HUES6 (cell line): ENCODE data around the gene ZMIZ1.

Source experiments
- H3K27ac ChIP-seq: 2 replicates; pipeline ENCODE4 v1.7.0; 2013; ENCODE audit warnings: low read depth, mild to moderate bottlenecking, low read length, inconsistent platforms
- H3K27me3 ChIP-seq: 2 replicates; pipeline ENCODE4 v1.6.1; 2013; ENCODE audit warnings: low read length; ENCODE audit not compliant: control insufficient read depth, insufficient read depth
- H3K36me3 ChIP-seq: 2 replicates; pipeline ENCODE4 v1.6.1; 2013; ENCODE audit warnings: low read length; ENCODE audit not compliant: control insufficient read depth, insufficient read depth
- H3K4me1 ChIP-seq: 2 replicates; pipeline ENCODE4 v1.6.1; 2013; ENCODE audit warnings: low read length; ENCODE audit not compliant: control insufficient read depth, insufficient read depth
- H3K4me3 ChIP-seq: 2 replicates; pipeline ENCODE4 v1.5.1; 2013; ENCODE audit warnings: low read depth, low read length
- H3K9ac ChIP-seq: one replicate; pipeline ENCODE4 v1.6.1; 2013; ENCODE audit warnings: mild to moderate bottlenecking, low read length
- H3K9me3 ChIP-seq: 2 replicates; pipeline ENCODE4 v1.6.1; 2013; ENCODE audit warnings: low read depth, low read length; ENCODE audit not compliant: control insufficient read depth, insufficient read depth

Gene ZMIZ1

DNA sequence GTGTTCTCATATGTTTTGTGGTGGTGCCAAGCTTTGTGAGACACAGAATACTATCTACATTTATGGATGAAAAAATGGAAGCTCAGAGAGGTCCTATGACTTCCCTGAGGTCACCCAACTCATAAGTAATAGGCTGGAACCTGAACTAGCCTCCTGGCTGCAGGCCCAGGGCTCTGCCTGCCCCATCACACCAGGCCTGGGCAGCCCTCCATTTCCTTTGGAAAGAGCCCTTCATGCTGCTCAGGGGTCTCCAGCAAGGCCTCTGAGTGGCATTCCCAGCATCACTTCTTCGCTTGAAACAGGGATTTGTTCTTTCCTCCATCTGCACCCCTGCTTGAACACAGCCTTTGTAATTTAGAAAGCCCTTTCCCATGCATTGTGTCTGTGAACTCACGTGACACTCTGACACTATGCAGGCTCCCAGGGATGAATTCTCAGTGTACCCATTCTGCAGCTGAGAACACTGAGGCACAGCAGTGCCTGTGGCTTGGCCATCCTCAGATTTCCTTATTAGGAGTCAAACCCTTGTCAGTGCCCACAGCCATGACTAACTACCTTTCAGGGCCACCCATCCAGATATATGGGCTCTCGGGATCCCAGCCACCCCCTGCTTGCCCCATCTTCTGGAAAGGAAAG, 150.7 kb downstream of the ZMIZ1 start:
- Histone ChIP-seq H3K9ac (no peak overlapping the region), H3K27ac (no peak overlapping the region), H3K9me3 (no peaks in the 10 kb centered on the region), H3K27me3 (no peaks in the 10 kb centered on the region), H3K36me3 (peaks cover 24% of the 10 kb centered on the region), H3K4me3 (no peak overlapping the region), H3K4me1 (peaks cover 45% of the 10 kb centered on the region)

DNA sequence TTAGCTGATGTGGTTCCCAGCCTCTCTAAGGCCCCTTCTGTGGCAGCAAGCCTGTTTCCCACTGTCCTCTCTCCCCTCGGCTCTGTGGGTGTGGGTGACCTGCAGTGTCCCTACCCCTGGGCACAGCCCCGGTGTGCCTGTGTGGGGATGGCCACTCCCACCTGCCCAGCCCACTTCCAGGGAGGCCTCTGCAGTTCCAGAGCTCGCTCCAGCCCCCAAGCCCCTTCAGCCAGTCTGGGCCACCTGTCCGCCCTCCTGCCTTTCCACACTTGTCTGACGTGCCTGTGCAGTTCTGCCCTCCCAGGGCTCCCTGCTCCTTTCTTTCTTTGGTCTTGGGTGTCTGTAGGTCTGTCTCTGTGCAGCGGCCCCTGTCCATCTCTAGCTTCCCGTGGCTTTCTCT, 151.5 kb downstream of the ZMIZ1 start:
- Histone ChIP-seq H3K9me3 (no peaks in the 10 kb centered on the region), H3K36me3 (peaks cover 19% of the 10 kb centered on the region), H3K4me3 (no peak overlapping the region), H3K27ac (no peak overlapping the region), H3K27me3 (no peaks in the 10 kb centered on the region), H3K9ac (no peak overlapping the region), H3K4me1 (peaks cover 49% of the 10 kb centered on the region)

DNA sequence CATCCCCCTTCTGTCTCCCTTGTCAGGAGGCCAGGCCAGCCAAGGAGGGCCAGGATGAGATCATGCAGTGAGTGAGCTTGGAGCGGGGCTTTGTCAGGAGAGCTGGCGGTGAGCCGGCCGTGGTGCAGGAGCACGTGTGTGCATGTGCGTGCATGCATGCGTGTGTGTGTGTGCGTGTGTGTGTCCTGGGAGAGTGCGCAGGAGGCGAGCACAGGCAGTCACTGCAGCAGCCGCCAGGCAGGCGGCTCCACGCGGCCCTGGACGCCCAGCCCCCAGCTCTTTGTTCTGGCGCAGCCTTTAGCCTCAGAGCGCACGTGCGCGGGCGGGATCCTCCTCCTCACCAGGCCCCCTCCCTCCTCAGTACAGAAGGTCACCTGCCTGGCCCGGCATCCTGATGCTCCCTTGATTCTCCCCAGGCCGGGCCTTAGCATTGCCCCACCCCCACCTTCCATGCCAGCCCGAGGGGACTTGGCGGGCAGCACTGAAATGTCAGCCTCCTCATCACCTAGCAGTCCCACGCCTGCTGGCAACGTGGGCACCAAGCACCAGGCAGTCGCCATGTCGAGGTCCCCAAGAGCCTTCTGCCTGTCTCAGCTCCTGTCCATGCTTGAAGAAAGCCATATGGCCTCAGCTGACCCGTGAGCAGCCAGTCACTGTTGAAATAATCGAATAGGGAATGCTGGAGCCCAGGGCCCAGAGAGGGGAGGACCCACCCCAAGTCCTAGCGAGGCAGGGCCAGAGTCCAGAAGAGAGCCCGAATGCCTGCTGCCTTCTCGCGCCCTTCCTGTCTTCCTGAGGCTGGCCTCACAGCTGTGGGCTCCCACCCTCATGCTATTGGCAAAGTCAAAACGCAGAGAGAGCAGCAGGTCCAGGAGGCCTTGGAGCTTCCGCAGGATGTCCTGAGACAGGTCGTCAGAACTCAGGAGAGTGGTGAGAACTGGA, 152.6 kb downstream of the ZMIZ1 start:
- peaks cover 11% of the 10 kb centered on the region for H3K36me3 ChIP-seq
- no peak overlapping the region for H3K27ac ChIP-seq
- no peak overlapping the region; the same call in 1 of the 2 replicates for H3K4me3 ChIP-seq
- no peaks in the 10 kb centered on the region for H3K27me3 ChIP-seq
- H3K9ac ChIP-seq = no peak overlapping the region
- H3K9me3 ChIP-seq = no peaks in the 10 kb centered on the region
- peaks cover 49% of the 10 kb centered on the region for H3K4me1 ChIP-seq

DNA sequence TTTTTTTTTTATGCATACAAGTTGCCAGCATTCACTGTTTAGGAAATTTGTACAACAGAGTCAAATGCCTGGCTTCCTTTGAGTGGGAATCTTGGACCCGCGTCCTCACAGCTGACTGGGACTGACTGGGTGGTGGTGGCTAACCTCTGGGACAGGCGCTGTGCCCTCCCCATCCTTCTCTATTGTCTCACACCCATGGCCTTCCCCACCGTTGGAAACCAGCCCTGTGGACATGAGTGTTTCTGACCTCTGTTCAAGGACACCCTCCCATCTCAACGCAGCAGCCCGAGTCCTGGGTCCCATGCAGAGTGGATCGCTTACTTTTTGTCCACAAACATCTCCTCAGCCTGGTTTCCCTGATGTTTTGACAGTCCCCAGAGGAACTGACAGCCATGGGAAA, 153.4 kb downstream of the ZMIZ1 start:
- H3K9me3 ChIP-seq = no peaks in the 10 kb centered on the region
- H3K4me1 ChIP-seq = peaks cover 49% of the 10 kb centered on the region
- no peak overlapping the region for H3K4me3 ChIP-seq
- H3K27ac ChIP-seq = no peak overlapping the region
- H3K27me3 ChIP-seq = no peaks in the 10 kb centered on the region
- H3K36me3 ChIP-seq = peaks cover 5% of the 10 kb centered on the region; the same call in 1 of the 2 replicates
- H3K9ac ChIP-seq = no peak overlapping the region

DNA sequence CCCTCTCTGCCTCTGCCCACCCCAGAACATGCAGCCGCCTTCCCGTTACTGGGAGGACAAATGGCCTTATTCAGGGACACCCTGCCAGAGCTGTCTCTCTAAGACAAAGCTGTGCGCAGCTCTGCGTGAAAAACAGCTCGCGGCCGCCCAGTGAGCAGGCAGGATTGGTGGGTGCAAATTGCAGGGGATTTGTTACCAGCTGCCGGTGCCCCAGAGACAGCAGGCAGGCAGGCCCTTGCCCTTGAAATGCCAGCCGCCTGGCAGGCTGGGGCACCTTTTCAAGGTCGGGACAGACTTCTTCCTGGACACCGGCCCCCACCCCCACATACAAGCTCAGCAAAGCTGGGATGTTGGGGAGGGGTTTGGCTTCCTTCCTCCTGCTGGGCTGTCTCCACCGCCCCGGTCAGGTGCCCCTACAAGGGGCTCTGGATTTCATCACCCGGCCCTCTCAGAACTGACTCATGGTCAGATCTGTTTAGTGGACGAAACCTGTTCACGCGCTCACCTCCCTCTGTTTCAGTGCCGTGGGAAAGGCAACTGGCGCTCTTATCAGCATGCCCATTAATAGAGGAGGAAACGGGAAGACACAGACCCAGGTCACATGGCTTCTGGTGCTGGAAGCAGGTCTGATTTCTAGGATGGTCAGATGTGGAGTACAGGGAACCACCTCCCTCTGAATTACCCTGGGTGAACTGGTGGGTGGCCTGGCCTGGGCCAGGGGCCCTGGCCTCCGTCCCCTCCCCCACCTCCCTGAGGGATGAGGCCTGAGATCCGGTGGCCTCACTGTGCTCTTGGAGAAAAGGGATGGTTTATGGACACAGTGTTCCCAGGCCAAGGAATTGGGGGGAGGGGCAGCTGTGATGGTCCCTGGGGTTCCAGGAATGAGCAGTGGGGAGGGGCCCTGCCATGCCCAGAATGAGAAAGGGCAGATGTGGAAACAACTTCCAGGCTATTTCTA, 154.6 kb downstream of the ZMIZ1 start:
- Histone ChIP-seq H3K9me3 (no peaks in the 10 kb centered on the region), H3K9ac (peak overlapping the region; percentile 36), H3K4me1 (peaks cover 52% of the 10 kb centered on the region), H3K36me3 (no peaks in the 10 kb centered on the region; the same call in 1 of the 2 replicates), H3K27me3 (no peaks in the 10 kb centered on the region), H3K4me3 (peak overlapping the region; percentile 10; the same call in 1 of the 2 replicates), H3K27ac (peak overlapping the region; percentile 56)

DNA sequence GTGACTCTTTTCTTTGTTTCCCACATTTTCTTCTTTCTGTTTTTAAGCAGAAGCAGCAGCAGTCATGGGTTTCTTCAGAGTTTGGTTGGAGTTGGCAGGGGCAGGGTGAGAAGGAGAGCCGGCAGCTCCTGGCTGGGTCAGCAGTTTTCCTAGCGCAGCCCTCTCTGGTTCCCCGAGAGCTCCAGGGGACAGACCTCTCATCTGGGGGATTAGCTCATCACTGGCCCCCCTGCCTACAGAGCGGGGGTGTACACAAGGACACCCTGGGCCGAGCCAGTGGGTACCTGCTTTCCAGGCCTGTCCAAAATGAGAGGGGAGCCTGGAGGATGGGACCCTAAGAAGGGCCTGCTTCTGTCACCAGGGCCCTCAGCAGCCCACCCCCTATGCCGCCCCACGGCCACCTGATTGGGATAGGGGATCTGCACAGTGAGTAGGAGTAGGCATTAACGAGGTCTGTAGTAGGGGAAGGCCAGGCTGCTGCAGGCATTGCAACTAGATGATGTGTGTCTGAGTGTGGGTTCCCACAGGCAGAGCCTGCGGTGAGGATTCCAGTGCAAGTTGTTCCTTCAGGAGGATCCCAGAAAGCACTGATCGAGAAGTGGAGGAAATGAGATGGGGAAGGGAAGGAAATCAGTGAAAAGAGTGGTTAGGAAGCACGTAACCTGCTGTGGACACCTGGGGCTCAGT, 155.6 kb downstream of the ZMIZ1 start:
- H3K36me3 ChIP-seq = no peaks in the 10 kb centered on the region
- H3K4me1 ChIP-seq = peaks cover 62% of the 10 kb centered on the region
- H3K27me3 ChIP-seq = no peaks in the 10 kb centered on the region

DNA sequence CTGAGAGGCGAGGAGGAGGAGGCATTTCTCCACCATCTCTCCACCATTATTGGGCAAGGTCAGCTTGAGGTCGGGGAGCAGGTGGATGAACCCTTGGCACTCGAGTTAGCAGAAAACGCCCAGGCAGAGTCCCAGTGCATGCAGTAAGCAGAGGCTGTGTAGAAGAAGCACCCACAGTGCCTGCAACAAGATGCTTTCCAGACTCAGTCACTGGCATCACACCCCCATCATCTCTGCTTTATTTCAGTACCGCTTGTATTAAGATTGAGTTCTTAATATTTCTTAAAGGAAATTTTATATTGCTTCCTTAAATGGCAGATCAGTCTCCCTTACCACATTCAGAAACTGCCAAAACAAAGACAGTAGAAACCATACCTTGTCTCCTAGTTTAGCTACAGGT, 156.2 kb downstream of the ZMIZ1 start:
- Histone ChIP-seq H3K4me3 (no peak overlapping the region), H3K36me3 (no peaks in the 10 kb centered on the region), H3K9ac (no peak overlapping the region), H3K4me1 (peaks cover 68% of the 10 kb centered on the region), H3K27me3 (no peaks in the 10 kb centered on the region), H3K9me3 (no peaks in the 10 kb centered on the region), H3K27ac (no peak overlapping the region)

More for the DNA sequence above, 155.6 kb downstream of the ZMIZ1 start:
- Histone ChIP-seq H3K4me3 (no peak overlapping the region; the same call in 1 of the 2 replicates), H3K27ac (no peak overlapping the region; the same call in 1 of the 2 replicates), H3K9ac (peak overlapping the region; percentile 24), H3K9me3 (no peaks in the 10 kb centered on the region)

DNA sequence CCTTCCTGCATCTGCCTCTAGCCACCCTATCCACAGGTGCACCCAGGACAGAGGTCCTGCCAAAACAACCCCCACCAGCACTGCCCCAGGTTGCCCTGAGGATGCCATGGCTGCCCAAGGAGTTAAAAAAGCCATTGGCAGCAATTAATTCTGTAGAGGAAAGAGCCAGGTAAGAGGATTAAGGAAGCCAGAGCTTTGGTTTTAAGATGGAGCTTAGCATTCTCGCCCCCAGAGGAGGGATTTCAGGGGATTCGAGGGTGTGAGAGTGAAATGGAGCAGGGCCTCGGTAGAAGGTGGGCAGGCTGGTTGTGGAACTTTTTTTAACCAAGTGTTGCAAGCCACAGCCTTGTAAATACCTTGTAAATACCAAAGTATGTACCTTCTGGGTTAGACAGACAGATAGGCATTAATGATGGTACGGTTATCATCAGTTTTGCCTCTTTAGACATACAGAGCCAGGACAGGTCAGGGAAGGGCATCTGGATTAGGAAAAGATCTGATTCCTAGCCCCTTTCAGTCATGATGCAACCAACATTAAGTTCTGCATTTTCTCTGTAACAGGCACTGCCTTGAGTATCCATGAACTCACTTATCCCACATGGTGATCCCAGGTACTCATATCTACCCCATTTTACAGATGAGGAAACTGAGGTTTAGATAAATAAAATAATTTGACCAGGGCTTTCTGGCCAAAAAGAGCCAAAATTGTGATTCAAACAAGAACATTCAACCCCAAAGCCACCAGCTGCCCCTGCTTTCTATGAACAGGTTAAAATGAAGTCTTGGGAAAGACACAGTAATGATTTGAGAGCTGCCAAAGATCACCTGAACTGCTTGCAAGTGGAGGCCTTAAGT, 157.9 kb downstream of the ZMIZ1 start:
- H3K4me3 ChIP-seq = no peak overlapping the region
- H3K27me3 ChIP-seq = no peaks in the 10 kb centered on the region
- no peak overlapping the region for H3K27ac ChIP-seq
- H3K36me3 ChIP-seq = no peaks in the 10 kb centered on the region
- H3K9me3 ChIP-seq = no peaks in the 10 kb centered on the region
- H3K9ac ChIP-seq = no peak overlapping the region
- H3K4me1 ChIP-seq = peaks cover 60% of the 10 kb centered on the region

DNA sequence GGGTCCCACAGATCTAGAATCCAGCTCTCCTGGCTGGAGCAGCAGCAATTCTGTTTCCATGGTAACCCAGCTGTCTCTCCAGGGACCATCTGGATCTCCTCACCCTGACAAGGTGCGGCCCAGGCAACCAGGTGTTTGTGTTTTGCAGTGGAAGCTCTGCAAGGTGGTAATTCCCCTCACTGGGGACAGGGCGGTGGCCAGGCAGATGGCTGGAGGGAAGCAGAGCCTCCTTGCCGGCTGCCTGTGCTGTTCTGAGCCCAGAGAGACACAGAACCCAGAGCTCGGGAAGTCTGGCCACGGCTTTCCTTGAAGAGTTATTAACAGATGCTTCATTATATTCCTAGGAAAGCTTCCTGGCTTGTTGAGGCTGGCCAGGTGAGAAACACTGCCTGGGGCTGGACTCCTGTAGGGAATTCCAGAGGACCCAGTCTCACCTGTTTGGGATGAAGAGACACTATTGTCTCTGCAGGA, 160.3 kb downstream of the ZMIZ1 start:
- no peaks in the 10 kb centered on the region for H3K27me3 ChIP-seq
- H3K4me1 ChIP-seq = peaks cover 35% of the 10 kb centered on the region
- no peaks in the 10 kb centered on the region for H3K9me3 ChIP-seq
- peak overlapping the region; percentile 64 for H3K9ac ChIP-seq
- H3K27ac ChIP-seq = peak overlapping the region; percentile 20; the same call in 1 of the 2 replicates
- peaks cover 5% of the 10 kb centered on the region; the same call in 1 of the 2 replicates for H3K36me3 ChIP-seq
- H3K4me3 ChIP-seq = no peak overlapping the region
